HG03575 (cell line): Measurements from ENCODE around the gene ANKRD34A.
"Not testable (repeated sequence)": the region's sequence is repeated elsewhere in the genome, so short reads cannot be mapped to it uniquely, and the experiment has no call there.

Experiments
- ATAC-seq: cut with Tn5 transposase; IDR thresholded peaks from one replicate; pipeline ENCODE4 v1.9.1; 2021; ENCODE audit not compliant: unreplicated experiment, insufficient number of reproducible peaks, low FRiP score; ENCODE audit errors: extremely low read depth

The ANKRD34A gene

DNA sequence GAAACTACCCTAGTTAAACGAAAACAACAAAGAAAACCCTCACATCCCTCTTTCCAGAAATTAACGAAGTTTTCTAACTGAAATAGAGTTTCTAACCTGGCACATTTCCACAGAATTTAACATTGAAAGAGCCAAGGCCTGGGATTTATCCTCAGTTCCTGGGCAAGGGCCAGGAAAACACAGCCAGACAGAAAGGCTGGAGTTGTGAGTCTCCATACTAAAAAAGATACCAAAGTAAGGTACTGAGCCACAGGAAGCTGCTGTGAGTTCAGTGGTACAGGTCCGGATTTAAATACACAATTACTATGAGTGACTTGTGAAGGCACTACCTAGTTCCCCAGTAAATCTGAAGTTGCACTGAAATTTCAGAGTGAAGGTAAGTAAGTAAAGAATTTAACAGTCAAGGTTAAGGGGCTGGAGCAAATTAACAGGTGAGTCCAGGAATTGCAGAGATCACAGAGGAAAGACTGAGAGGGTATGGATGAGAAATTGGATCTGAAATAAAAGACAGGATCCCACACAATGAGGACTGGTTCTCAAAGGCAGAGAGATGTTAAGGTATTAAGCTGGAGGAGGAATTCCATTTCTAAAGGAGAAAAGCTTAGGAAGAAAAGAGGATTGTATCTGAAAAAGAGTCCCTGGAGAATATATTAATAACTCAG lies 7.5 kb downstream of the ANKRD34A start:
- no peak for ATAC-seq

- no peak for ATAC-seq
Observed at GRCh38 chr1:145956361-145956760, 8.0 kb downstream of the ANKRD34A start.

DNA sequence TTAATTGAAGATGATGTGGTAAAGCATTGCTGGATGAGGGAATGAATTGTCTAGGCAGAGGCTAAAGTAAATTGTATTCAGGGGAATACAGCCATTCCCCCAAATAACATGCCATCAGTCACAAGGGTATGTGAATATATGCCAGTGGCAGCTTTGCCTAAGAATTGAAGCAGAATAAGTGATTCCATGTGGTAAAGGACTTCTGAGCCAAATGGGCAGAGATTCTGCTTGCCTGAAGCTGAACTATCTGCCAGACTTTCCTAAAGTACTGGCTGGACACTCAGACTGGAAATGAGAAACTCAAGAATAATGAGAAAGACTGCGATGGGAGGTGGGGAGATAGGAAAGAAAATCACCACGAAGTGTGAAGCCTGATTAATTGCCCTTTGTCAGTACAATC lies 8.9 kb downstream of the ANKRD34A start:
- no peak for ATAC-seq

DNA sequence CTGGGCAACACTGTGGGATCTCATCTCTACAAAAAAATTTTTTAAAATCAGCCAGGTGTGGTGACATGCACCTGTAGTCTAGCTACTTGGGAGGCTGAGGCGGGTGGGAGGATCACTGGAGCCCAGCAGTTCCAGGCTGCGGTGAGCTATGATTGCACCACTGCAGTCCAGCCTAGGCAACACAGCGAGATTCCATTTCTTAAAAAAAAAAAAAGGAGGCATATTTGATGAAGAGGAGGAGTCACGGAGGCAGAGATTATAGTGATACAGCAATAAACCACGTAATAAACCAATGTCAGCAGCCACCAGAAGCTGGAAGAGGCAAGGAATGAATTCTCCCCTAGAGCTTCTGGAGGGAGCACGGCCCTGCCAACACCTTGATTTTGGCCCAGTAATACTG lies 10.5 kb downstream of the ANKRD34A start:
- no peak for ATAC-seq

DNA sequence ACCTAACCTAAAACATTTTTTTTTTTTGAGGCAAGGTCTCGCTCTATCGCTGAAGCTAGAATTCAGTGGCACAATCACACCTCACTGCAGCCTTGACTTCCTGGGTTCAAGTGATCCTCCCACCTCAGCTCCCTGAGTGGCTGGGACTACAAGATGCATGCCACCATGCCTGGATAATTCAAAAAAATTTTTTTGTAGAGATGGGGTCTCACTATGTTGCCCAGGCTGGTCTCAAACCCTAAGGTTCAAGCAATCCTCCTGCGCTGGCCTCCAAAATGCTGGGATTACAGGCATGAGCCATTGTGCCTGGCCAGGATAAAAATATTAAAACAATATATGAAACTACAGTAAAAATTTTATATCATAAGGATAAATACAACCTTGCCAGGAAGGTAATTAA lies 11.5 kb downstream of the ANKRD34A start:
- no peak for ATAC-seq

DNA sequence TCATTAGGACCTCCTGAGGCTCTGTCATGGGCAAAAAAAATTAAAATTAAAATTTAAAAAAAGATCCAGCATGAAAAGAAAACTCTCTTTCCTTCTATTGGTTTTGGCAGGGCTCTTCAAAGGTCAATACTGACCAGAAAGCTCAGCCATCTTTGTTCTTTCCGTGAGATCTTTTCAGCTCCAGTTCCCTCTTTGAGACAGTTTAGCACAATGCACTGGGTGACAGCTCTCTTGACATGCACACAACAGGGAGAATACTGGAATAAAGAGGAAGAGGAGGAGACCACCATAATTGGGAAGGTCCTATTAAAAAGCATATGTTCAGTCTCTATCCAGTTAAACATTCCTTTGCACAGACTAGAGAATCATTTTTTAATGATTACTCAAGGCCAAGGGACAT lies 12.8 kb downstream of the ANKRD34A start:
- no peak for ATAC-seq

- no peak for ATAC-seq
Observed at GRCh38 chr1:145949219-145949618, 15.2 kb downstream of the ANKRD34A start.

- ATAC-seq: no peak
Observed at GRCh38 chr1:145947551-145947950, 16.8 kb downstream of the ANKRD34A start.

GRCh38 chr1:145946477-145946986 lies 17.8 kb downstream of the ANKRD34A start:
- no peak for ATAC-seq

GRCh38 chr1:145944532-145944931 lies 19.8 kb downstream of the ANKRD34A start:
- no peak for ATAC-seq

DNA sequence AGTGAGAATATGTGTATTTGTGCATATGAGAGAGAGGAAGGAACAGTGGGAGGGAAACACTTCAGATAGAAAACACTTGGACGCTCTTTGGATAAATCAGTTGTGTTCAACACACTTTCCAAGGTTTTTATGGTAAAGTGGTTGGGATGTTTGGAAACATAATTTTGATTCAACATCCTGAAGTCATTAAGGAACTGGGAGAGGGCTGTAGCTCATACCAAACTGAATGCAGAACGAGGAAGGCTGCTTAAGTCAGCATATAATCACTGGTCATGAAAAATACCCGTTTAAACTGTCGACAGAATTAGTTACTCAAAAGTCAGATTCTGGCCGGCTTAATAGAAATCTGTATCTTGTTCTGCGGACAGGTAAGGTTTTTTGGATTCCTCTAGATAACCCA lies 21.5 kb downstream of the ANKRD34A start:
- ATAC-seq: no peak

DNA sequence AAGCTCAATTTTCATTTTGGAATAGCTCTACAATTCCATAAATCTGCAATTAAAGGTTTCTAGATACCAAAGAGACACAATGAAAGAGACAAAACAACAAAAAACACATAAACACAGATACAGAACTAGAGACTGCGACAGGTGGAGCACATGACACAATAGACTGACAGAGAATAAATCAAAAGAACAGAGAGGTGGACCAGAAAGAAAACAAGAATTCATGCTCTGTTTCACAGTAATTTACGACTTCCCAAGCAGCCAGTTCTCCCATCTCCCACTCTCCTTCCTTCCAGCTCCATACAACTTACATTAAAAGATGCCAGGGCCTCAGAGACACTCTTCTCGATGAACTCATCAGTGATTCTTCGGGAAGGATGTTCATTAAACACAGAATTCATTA lies 22.0 kb downstream of the ANKRD34A start:
- no peak for ATAC-seq

GRCh38 chr1:145937436-145937835 lies 26.9 kb downstream of the ANKRD34A start:
- no peak for ATAC-seq

GRCh38 chr1:145936247-145936646 lies 28.1 kb downstream of the ANKRD34A start:
- ATAC-seq: no peak

- no peak for ATAC-seq
Observed at GRCh38 chr1:145935708-145936107, 28.7 kb downstream of the ANKRD34A start.

- ATAC-seq: not testable (repeated sequence)
Observed at GRCh38 chr1:145932522-145933009, 31.8 kb downstream of the ANKRD34A start.

GRCh38 chr1:145927916-145928643 lies 36.3 kb downstream of the ANKRD34A start:
- no peak for ATAC-seq

GRCh38 chr1:145927063-145927886 lies 37.1 kb downstream of the ANKRD34A start, which contains the start of gene RBM8A:
Gene RBM8A (minus strand): TSS chr1:145927484. CDS start chr1:145927426, 58 bp downstream.
- peak; percentile 85 for ATAC-seq

DNA sequence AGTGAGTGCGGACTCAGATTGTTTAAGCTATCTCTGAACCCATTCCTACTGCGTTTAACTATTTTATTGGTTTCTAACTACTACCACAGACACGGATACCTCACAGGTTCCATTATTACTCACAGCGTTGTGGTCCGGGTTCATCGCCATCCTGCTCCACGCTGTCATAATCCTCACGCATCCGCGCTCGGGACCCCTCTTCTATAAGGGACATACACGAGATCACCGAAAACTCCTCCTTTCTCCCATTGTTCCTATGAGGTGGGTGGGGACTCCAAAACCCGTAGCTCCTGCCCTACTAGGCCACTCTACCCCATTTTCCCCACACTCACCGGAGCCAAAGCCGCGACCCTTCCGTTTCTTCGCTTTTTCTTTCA lies 37.7 kb downstream of the ANKRD34A start:
- ATAC-seq: no peak
